Esophagus (tissue), 2 donors: ENCODE data around the gene SH2B2. TPM values are rescaled to one million over a fixed set of nuclear protein-coding genes. Genes with fewer than 3 reads are reported as not detected.

Source experiments
- H3K27ac ChIP-seq, 2 donors: one replicate each; pipeline ENCODE4 v1.5.1; 2013; ENCODE audit warnings: low read depth in 2 of 2, mild to moderate bottlenecking in 2 of 2, inconsistent platforms in 1 of 2, low read length in 1 of 2, moderate library complexity in 1 of 2
- H3K27me3 ChIP-seq, 2 donors: one replicate each; pipeline ENCODE4 v1.6.1; 2013; ENCODE audit warnings: low read length in 2 of 2, control low read depth in 1 of 2, mild to moderate bottlenecking in 1 of 2; ENCODE audit not compliant: insufficient read depth in 2 of 2, control insufficient read depth in 1 of 2
- H3K36me3 ChIP-seq, 2 donors: one replicate each; pipeline ENCODE4 v1.6.1; 2013; ENCODE audit warnings: low read length in 1 of 2; ENCODE audit not compliant: control insufficient read depth in 2 of 2, insufficient read depth in 2 of 2
- H3K4me1 ChIP-seq, 2 donors: one replicate each; pipeline ENCODE4 v1.6.1; 2013; ENCODE audit warnings: low read length in 1 of 2; ENCODE audit not compliant: control insufficient read depth in 2 of 2, insufficient read depth in 2 of 2
- H3K4me3 ChIP-seq, 2 donors: one replicate each; pipeline ENCODE4 v1.5.1; 2013; ENCODE audit warnings: low read length in 2 of 2, mild to moderate bottlenecking in 2 of 2, low read depth in 1 of 2, moderate library complexity in 1 of 2
- H3K9me3 ChIP-seq, 2 donors: one replicate each; pipeline ENCODE4 v1.6.1; 2013; ENCODE audit warnings: mild to moderate bottlenecking in 2 of 2, low read depth in 1 of 2, low read length in 1 of 2, moderate library complexity in 1 of 2; ENCODE audit not compliant: control insufficient read depth in 2 of 2, insufficient read depth in 1 of 2
- WGBS, 2 donors: extraction: QIAGEN DNeasy Blood & Tissue Kit; methylation state at CpG; one replicate each; pipeline ENCODE4 v1.1.7; 2013; 5-methylcytosine and 5-hydroxymethylcytosine counted together
- polyA plus RNA-seq, 2 donors: library from polyadenylated mRNA; stranded (reverse); fragments of 200-250 nt; gene quantifications; one replicate each; pipeline ENCODE4 v1.2.3, GENCODE V29; 2013
- donor health status: healthy with polysubstance abuse.
- donor health status: Bipolar disorder and iron deficiency.

Gene SH2B2
- polyA plus RNA-seq, 2 donors = 1.0 to 1.4 TPM

DNA sequence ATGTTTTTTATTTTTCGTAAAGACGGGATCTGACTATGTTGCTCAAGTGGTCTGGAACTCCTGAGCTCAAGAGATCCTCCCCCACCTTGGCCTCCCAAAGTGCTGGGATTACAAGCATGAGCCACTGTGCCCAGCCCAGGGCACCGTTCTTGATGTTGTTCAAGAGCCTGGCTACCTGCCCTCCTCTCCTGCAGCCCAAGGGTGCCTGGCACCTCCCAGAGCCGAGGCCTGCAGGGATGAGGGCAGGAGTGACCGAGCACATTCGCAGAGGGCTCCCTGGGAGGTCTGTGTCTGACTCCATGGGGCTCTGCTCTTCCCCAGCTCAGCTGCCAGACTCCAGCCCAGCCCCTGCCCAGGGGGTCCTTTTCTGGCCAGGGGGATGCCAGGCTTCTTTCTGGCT is 15.4 kb downstream of the SH2B2 start:
- Histone ChIP-seq H3K27ac (no peak overlapping the region), H3K36me3 (no peaks in the 10 kb centered on the region), H3K4me1 (no peaks in the 10 kb centered on the region), H3K4me3 (no peak overlapping the region), H3K9me3 (no peaks in the 10 kb centered on the region), H3K27me3 (no peaks in the 10 kb centered on the region)
- 88 to 91% methylated on average over 6 of the region's 6 CpGs for WGBS, 2 donors

DNA sequence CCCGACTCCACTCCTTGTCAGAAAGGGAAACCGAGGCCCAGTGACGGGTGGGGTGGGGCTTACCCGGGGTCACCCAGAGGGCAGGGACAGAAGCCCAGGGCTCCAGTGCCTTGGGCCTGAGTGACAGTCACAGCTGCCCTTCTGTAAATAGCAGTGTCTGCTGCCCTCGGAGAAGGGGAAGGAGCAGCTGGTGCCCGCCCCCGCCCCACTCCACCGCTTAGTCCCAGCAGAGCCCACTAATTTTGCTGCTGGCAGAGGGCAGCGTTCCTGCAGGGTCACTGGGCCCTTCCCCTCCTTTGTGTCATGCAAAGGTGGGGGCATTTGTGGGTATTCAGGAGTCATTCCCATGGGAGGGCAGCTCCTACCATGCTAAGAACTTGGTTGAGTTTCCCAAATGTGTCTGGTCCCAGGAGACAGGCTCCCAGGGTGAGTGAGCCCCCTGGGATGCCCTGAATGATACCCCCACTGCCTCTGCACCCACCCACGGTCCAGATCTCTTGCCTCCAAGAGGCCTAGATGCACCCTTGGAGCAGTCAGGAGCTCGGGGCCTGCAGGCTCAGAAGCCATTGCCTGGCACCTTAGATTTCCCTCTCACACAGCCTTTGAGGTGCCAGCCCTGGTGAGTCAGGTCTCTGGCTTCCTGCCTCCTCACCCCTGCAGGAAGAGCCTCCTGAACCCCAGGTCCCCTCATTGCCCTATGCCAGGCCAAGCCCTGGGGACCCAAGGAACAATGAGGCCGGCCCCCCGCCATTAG is 17.2 kb downstream of the SH2B2 start:
- H3K36me3 ChIP-seq = no peaks in the 10 kb centered on the region
- no peak overlapping the region for H3K27ac ChIP-seq
- H3K4me3 ChIP-seq = no peak overlapping the region
- no peaks in the 10 kb centered on the region for H3K27me3 ChIP-seq
- H3K9me3 ChIP-seq = no peaks in the 10 kb centered on the region
- WGBS, 2 donors = 74 to 78% methylated on average over 13 of the region's 13 CpGs
- no peaks in the 10 kb centered on the region for H3K4me1 ChIP-seq

DNA sequence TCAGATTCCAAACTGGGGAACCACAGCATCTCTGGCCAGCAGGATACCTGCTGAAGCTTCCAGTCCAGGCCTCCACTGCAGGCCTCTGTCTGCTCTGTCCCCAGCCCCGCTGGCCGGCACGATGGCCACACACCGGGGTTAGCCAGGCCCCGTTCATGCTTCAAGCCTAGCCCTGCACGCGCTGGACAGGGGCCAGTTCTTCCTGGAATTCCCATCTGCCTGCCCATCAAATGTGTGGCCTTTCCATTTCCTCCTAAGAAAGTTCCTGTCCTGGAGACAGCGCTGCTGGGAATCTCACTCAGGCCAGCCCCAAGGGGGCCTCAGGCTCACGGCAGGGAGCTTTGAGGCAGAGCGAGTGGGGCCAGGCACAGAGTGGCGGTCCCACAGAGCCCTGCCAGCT is 18.0 kb downstream of the SH2B2 start:
- no peaks in the 10 kb centered on the region for H3K9me3 ChIP-seq
- 74 to 81% methylated on average over 11 of the region's 11 CpGs for WGBS, 2 donors
- no peaks in the 10 kb centered on the region for H3K36me3 ChIP-seq
- H3K4me3 ChIP-seq = no peak overlapping the region
- no peaks in the 10 kb centered on the region for H3K27me3 ChIP-seq
- H3K27ac ChIP-seq = no peak overlapping the region
- H3K4me1 ChIP-seq = no peaks in the 10 kb centered on the region

DNA sequence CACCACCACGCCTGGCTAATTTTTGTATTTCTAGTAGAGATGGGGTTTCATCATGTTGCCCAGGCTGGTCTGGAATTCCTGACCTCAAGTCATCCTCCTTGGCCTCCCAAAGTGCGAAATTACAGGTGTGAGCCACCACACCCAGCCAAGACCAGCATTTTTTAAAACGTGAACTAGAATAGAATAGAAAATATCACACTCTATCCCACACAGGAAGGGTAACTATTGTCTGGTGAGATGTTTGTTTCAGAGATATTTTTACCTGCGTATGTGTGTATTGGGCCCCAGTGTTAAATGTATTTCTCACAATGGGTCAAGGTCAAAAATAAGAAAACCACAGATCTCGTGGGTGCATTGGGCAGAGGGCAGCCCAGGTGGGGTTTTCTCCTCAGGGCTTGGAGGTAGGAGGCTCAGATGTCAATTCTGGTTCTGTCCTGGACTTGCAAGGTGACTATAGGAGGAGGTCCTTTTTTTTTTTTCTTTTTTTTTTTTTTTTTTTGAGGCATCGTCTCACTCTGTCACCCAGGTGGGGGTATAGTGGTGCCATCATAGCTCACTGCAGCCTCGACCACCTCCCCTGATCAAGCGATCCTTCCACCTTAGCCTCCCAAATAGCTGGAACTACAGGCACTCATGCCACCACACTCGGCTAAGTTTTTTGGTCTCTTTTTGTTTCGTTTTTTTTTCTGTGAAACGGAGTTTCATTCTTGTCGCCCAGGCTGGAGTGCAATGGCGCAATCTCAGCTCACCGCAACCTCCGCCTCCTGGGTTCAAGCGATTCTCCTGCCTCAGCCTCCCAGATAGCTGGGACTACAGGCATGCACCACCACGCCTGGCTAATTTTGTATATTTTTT is 19.0 kb downstream of the SH2B2 start:
- Histone ChIP-seq H3K27me3 (no peaks in the 10 kb centered on the region), H3K27ac (no peak overlapping the region), H3K4me3 (no peak overlapping the region), H3K36me3 (no peaks in the 10 kb centered on the region), H3K4me1 (no peaks in the 10 kb centered on the region), H3K9me3 (no peaks in the 10 kb centered on the region)
- WGBS, 2 donors = 86 to 89% methylated on average over 17 of the region's 17 CpGs

DNA sequence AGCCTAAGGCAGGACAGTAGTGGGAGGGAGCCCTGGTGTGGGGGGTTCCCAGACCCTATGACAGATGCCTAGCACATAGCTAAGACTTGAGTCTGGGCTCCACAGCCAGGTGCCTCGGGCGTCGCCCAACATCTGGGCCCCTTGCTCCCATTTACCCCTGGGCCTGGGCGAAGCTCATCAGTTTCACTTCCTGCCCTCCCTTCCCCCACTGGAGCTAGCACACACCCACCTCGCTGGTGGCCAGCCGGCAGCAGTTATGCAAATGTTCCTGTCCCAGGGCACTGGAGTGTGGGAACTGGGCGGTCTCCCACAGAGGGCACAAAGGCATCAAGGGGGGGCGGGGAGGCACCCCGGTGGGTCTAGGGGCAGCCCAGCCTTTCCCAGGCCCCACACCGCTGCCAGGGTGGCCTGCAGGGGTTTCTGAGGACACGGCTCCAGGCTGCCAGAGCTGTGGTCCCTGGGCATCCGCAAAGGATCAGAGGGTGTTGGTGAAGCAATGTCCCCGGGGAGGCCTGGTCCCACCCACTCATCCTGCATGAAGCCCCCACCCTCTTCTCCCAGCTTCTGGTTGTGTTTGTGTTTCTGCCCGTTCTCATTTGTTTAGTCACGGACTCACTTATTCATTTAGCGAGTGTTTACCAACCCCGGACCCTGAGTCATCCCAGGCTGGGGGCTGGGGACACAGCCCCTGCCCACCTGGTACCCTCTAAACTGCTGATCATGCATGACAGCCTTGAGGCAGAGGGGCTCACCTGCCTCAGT is 20.4 kb downstream of the SH2B2 start:
- 46 to 52% methylated on average over 17 of the region's 17 CpGs for WGBS, 2 donors
- no peaks in the 10 kb centered on the region for H3K4me1 ChIP-seq
- no peaks in the 10 kb centered on the region for H3K36me3 ChIP-seq
- no peaks in the 10 kb centered on the region for H3K9me3 ChIP-seq
- no peak overlapping the region for H3K27ac ChIP-seq
- no peaks in the 10 kb centered on the region for H3K27me3 ChIP-seq
- no peak overlapping the region for H3K4me3 ChIP-seq

DNA sequence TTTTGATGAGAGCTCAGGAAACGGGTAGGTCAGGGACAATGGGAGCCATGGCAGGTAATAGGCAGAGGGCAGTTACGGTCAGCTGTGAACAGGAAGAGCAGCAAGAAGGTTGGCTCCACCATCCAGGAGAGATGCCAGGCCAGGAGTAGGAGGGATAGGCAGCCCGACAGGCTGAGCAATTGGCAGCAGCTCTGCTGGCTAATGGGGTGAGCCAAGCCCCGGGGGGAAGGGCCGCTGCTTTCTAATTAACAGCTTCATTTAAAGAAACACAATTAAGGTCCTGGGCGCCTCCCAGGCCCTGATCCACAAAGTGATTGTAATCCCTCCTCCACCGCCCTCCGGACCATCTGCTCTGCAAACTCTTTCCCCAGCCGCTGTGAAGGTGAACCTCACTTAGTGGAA is 23.7 kb downstream of the SH2B2 start:
- no peak overlapping the region for H3K27ac ChIP-seq
- H3K27me3 ChIP-seq = no peaks in the 10 kb centered on the region
- no peaks in the 10 kb centered on the region for H3K9me3 ChIP-seq
- WGBS, 2 donors = 60 to 74% methylated on average over 9 of the region's 9 CpGs
- no peaks in the 10 kb centered on the region for H3K4me1 ChIP-seq
- H3K4me3 ChIP-seq = no peak overlapping the region
- peaks cover 0 to 3% of the 10 kb centered on the region in 2 donors for H3K36me3 ChIP-seq

DNA sequence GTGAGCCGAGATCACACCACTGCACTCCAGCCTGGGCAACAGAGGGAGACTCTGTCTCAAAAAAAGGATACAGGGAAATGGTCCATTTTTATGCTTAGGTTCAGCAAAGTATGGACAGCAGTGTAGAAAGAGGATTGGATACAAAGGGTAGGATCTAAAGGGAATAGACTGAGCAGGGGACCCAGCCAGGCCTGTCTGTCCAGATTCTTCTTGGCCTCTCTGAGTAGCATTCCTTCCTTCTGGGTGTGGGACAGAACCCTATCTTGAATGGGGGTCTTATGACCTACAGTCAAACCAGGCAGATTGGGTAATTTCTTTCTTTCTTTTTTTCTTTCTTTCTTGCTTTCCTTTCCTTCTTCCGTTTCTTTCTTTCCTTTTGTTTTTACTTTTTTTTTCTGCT is 25.6 kb downstream of the SH2B2 start:
- Histone ChIP-seq H3K27ac (no peak overlapping the region), H3K4me3 (no peak overlapping the region), H3K27me3 (no peaks in the 10 kb centered on the region), H3K9me3 (no peaks in the 10 kb centered on the region), H3K36me3 (peaks cover 0 to 3% of the 10 kb centered on the region in 2 donors), H3K4me1 (no peaks in the 10 kb centered on the region)
- 58 to 85% methylated on average over 1 to 2 of the region's 2 CpGs for WGBS, 2 donors

DNA sequence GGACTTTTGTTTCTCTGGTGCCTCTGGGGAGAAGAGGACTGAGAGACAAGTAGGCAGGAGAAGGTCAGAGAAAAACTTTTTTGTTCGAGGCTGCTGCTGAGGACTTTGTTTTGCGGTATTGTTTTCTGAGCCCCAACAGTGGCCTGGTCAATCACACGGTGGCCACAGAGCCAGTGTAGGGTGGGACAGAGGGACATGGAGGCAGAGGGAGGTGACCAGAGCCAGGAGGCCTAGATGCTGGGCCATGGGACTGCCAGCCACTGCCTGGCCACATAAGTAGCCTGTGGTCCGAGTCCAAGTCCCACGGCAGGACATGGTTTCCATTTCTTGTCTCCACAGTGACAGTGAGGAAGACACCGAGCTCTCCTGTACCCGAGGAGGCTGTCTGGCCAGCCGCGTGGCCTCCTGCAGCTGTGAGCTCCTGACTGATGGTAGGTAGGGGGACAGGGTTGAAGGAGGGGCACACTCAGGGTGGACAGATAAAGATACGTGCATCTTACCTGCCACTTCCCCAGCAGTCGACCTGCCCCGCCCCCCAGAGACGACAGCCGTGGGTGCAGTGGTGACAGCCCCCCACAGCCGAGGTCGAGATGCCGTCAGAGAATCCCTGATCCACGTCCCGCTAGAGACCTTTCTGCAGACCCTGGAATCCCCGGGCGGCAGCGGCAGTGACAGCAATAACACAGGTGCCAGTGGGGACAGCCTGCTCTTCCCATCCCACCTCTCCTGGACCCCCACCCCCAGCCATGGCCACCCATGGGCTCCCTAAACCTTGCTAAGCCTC is 27.5 kb downstream of the SH2B2 start:
- H3K27me3 ChIP-seq = no peaks in the 10 kb centered on the region
- H3K4me1 ChIP-seq = no peaks in the 10 kb centered on the region
- H3K9me3 ChIP-seq = no peaks in the 10 kb centered on the region
- H3K36me3 ChIP-seq = peaks cover 0 to 3% of the 10 kb centered on the region in 2 donors
- WGBS, 2 donors = 90 to 91% methylated on average over 22 of the region's 22 CpGs
- no peak overlapping the region for H3K4me3 ChIP-seq
- no peak overlapping the region for H3K27ac ChIP-seq
